Measurements from ENCODE around the gene TCAP.

Gene TCAP

DNA sequence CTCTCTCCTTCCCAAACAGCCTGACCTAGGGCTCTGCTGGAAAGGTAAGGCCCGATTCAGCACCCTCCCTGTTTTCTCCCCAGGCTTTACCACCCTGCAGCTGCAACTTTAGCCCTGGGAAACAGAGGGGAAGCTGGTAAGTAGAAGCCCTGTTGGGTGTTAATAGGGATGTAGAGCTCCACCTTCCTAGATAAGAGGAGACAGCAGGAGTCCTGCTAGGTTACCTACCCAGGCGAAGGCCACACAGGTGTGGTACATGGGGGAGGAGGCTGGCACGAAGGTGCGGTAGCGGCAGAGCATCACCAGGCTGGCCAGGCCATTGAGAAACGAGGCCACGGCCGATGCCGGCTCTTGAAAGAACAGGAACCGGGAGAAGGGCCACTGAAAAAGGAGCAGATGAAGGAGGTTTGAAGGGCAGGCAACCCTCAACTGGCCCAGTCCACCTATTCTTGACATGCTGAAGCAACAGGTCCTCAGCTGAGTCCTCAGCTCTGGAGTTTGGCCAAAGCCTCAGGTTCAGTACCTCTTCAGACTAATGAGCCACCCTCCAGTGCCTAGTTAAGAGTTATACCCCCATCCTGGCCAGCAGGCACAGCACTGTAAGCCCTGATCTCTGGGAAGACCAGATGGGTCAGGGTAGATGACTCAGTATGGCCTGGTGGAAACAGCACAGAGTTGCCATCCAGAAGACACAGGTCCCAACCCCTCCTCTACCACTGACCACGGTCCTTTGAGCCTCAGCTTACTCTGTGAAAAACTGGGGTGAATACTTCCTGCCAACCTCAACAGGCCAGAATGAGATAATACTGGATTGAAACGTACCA lies 19.4 kb downstream of the TCAP start:
- TF ChIP-seq EGR1 (IDR thresholded peaks at IDR 0.05) (no peak), TEAD4 (IDR thresholded peaks at IDR 0.05) (no peak), YY1 (IDR thresholded peaks at IDR 0.05; ENCODE audit: low read depth) (no peak), FOXM1 (IDR thresholded peaks at IDR 0.05; ENCODE audit: borderline replicate concordance, low read depth) (no peak), ZBTB7A (IDR thresholded peaks at IDR 0.05; ENCODE audit: low read depth) (no peak), TAF1 (IDR thresholded peaks at IDR 0.05; ENCODE audit: low read depth) (no peak), EP300 (IDR thresholded peaks at IDR 0.05; ENCODE audit: borderline replicate concordance) (no peak)
- TF ChIP-seq, protein P1, sequence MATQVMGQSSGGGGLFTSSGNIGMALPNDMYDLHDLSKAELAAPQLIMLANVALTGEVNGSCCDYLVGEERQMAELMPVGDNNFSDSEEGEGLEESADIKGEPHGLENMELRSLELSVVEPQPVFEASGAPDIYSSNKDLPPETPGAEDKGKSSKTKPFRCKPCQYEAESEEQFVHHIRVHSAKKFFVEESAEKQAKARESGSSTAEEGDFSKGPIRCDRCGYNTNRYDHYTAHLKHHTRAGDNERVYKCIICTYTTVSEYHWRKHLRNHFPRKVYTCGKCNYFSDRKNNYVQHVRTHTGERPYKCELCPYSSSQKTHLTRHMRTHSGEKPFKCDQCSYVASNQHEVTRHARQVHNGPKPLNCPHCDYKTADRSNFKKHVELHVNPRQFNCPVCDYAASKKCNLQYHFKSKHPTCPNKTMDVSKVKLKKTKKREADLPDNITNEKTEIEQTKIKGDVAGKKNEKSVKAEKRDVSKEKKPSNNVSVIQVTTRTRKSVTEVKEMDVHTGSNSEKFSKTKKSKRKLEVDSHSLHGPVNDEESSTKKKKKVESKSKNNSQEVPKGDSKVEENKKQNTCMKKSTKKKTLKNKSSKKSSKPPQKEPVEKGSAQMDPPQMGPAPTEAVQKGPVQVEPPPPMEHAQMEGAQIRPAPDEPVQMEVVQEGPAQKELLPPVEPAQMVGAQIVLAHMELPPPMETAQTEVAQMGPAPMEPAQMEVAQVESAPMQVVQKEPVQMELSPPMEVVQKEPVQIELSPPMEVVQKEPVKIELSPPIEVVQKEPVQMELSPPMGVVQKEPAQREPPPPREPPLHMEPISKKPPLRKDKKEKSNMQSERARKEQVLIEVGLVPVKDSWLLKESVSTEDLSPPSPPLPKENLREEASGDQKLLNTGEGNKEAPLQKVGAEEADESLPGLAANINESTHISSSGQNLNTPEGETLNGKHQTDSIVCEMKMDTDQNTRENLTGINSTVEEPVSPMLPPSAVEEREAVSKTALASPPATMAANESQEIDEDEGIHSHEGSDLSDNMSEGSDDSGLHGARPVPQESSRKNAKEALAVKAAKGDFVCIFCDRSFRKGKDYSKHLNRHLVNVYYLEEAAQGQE (IDR thresholded peaks at IDR 0.05; ENCODE audit: low read depth): no peak
- TF ChIP-seq, protein P2, sequence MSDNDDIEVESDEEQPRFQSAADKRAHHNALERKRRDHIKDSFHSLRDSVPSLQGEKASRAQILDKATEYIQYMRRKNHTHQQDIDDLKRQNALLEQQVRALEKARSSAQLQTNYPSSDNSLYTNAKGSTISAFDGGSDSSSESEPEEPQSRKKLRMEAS (IDR thresholded peaks at IDR 0.05): no peak

DNA sequence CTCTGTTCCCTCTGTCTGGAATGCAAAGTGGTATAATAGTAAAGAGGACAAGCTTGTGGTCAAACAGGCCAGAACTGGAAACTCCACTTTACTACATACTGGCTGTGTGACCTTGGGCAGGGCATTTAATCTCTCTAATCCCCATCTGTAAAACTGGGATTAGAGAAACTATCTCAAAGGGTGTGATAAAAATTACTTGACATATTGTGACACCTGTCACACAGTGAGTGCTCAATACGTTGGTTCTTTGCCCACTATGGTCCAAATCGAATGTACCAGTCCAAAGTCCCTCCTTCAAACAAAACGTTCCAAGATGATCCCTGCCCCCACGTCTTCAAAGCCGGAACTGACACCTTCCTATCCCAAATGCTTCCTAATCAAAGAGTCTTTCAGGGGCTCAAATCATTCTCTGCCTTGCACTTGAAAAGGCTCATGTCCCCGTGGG lies 22.0 kb downstream of the TCAP start:
- TF ChIP-seq TEAD4 (IDR thresholded peaks at IDR 0.05): no peak
- TF ChIP-seq YY1 (IDR thresholded peaks at IDR 0.05; ENCODE audit: low read depth): no peak
- TF ChIP-seq RAD21 (IDR thresholded peaks at IDR 0.05; ENCODE audit: low read depth): no peak
- no peak for TF ChIP-seq CEBPB (IDR thresholded peaks at IDR 0.05)
- TF ChIP-seq EGR1 (IDR thresholded peaks at IDR 0.05): no peak

DNA sequence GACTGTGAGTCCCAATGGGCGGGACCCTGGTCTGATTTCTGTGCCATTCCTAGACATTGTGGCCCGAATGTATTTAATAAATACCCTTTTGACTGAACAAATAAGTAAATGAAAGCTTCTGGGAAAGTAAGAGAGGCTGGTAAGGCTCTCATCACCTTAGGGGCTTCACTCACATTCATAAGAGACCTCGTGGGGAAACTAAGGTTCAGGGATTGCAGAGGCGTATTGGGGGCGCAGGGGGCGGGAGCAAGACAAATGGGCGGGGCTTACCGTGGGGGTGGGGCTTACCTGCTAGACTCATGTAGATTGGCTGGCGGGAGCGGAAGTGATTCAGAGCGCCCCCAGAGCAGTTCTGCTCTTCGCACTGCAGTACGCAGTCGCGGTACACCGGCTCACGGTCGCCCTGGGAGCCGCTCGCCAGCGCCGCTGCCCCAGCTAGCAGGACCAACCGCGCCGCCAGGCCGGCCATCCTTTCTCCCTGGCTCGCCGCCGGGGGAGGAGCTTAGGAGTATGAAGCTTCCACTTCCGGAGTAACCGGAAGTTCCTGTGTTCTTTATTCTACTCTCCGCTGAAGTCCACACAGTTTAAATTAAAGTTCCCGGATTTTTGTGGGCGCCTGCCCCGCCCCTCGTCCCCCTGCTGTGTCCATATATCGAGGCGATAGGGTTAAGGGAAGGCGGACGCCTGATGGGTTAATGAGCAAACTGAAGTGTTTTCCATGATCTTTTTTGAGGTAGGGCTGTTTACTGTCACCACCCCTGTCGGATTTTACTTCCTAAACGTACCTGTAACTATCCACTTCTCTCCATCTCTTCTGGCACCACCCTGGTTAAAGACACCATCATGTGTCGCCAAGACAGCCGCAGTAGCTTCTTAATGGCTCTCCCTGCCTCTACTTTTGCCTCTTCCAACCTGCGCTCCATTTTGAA lies 22.7 kb downstream of the TCAP start, which contains the start of gene PGAP3:
TSS of gene PGAP3 (minus strand) at position 512 of the 929 bp plus-strand sequence. CDS start at position 469, 43 bp downstream.
- TF ChIP-seq, protein P1 (IDR thresholded peaks at IDR 0.05; ENCODE audit: low read depth): no peak
- no peak for TF ChIP-seq ZBTB7A (IDR thresholded peaks at IDR 0.05; ENCODE audit: low read depth)
- TF ChIP-seq TAF1 (IDR thresholded peaks at IDR 0.05; ENCODE audit: low read depth): peak; percentile 60
- TF ChIP-seq, protein P2 (IDR thresholded peaks at IDR 0.05): no peak; the same call in 1 of the 2 replicates
- no peak for TF ChIP-seq TEAD4 (IDR thresholded peaks at IDR 0.05)
- no peak for TF ChIP-seq FOXM1 (IDR thresholded peaks at IDR 0.05; ENCODE audit: borderline replicate concordance, low read depth)
- TF ChIP-seq TCF12 (IDR thresholded peaks at IDR 0.05; ENCODE audit: low read depth): peak; percentile 72
- TF ChIP-seq, protein P3, sequence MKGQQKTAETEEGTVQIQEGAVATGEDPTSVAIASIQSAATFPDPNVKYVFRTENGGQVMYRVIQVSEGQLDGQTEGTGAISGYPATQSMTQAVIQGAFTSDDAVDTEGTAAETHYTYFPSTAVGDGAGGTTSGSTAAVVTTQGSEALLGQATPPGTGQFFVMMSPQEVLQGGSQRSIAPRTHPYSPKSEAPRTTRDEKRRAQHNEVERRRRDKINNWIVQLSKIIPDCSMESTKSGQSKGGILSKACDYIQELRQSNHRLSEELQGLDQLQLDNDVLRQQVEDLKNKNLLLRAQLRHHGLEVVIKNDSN (IDR thresholded peaks at IDR 0.05): no peak
- peak; percentile 2; the same call in 1 of the 2 replicates for TF ChIP-seq RAD21 (IDR thresholded peaks at IDR 0.05; ENCODE audit: low read depth)
- no peak for TF ChIP-seq CREB1 (IDR thresholded peaks at IDR 0.05; ENCODE audit: low read depth)
- peak; percentile 26; the same call in 1 of the 2 replicates for TF ChIP-seq NFIC (IDR thresholded peaks at IDR 0.05)
- TF ChIP-seq YY1 (IDR thresholded peaks at IDR 0.05; ENCODE audit: low read depth): peak; percentile 74
- no peak for TF ChIP-seq CEBPB (IDR thresholded peaks at IDR 0.05)
- TF ChIP-seq EGR1 (IDR thresholded peaks at IDR 0.05): no peak
- no peak for TF ChIP-seq EP300 (IDR thresholded peaks at IDR 0.05; ENCODE audit: borderline replicate concordance)

DNA sequence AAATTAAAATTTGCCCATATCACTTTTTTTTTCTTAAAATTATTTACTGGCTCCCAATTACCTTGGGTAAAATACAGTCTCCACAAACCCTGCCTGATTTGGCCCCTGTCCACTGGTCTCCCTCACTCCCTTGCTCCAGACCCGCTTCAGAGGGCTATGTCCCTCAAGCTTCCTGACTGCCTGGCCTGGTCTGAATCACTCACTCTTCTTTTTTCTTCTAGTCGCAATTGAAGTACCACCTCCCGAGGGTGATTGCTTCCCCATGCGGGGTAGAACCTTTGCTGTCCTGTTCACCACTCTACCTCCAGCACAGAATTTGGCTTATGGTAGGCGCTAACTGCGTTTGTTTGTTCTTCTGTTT lies 23.3 kb downstream of the TCAP start:
- TF ChIP-seq EGR1 (IDR thresholded peaks at IDR 0.05) (no peak), TEAD4 (IDR thresholded peaks at IDR 0.05) (no peak)

DNA sequence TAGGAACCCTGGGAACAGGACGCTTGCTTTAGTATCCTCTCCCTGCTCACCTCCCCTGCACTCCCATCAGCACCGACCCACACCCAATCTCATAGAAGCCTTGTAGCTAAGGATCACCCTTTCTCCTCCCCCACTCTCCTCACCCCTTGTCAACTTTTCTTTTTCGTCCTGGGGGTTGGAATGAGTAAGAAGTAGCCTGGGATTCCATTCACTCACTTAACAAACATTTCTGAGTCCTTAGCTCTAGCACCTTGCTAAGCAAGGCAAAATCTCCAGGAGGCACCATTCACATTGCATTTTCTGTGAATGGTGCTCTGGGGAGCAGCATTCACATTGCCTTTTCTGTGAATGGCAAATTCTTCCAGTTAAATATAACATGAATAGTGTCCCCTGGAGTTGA lies 23.8 kb downstream of the TCAP start:
- TF ChIP-seq RAD21 (IDR thresholded peaks at IDR 0.05; ENCODE audit: low read depth): no peak

DNA sequence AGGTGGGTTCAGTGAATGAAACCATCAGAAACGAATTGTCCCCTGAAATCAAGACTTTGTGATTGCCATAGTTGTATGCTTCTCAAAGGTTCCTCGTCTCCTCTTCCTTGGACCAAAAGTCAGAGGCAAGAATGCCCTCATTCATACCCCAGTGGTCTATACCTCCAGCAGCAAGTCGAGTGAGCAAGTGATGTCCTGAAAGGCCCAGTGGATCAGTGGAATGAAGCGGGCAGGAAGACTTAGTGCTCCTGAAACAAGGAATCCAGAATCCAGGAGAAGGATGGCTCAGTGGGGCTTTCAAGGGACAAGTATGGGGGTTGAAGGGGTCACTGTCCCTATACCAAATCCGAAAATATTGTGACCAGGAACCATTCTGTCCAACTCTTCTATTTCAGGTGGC lies 29.4 kb downstream of the TCAP start:
- TF ChIP-seq TEAD4 (IDR thresholded peaks at IDR 0.05) (no peak), NFIC (IDR thresholded peaks at IDR 0.05) (no peak), EP300 (IDR thresholded peaks at IDR 0.05; ENCODE audit: borderline replicate concordance) (no peak), TAF1 (IDR thresholded peaks at IDR 0.05; ENCODE audit: low read depth) (no peak)
